Effector memory CD8-positive, alpha-beta T cell (primary cell): ENCODE data around the gene PTPRF.
A peak's percentile ranks its signal among the peaks of the same experiment; 100 is the strongest.
"Not testable (repeated sequence)": the region's sequence is repeated elsewhere in the genome, so short reads cannot be mapped to it uniquely, and the experiment has no call there.

ENCODE experiments used
- ATAC-seq: fragments of 150-1000 bp; cut with Tn5 transposase; replicated peaks from 2 replicates; pipeline ENCODE4 v1.10.0; 2021; ENCODE audit warnings: mild to moderate bottlenecking, moderate library complexity
- DNase-seq, 3 experiments: peaks; one replicate each; pipeline ENCODE4 v3.0.0; 2021
- H3K27ac Mint-ChIP-seq, 2 donors: one replicate each; pipeline ENCODE4 v1.8.0; 2022; ENCODE audit warnings: mild to moderate bottlenecking in 2 of 2, mixed read lengths in 2 of 2, moderate library complexity in 2 of 2
- H3K27me3 Mint-ChIP-seq, 2 donors: one replicate each; pipeline ENCODE4 v1.8.0; 2022; ENCODE audit warnings: mixed read lengths in 2 of 2
- H3K36me3 Mint-ChIP-seq: one replicate; pipeline ENCODE4 v1.8.0; 2022; ENCODE audit warnings: mild to moderate bottlenecking, moderate library complexity, mixed read lengths; ENCODE audit not compliant: insufficient read depth
- H3K4me1 Mint-ChIP-seq, 2 donors: one replicate each; pipeline ENCODE4 v1.8.0; 2022; ENCODE audit warnings: low read depth in 2 of 2, mixed read lengths in 2 of 2
- H3K4me3 Mint-ChIP-seq, 2 donors: one replicate each; pipeline ENCODE4 v1.8.0; 2022; ENCODE audit warnings: mild to moderate bottlenecking in 2 of 2, mixed read lengths in 2 of 2, moderate library complexity in 2 of 2
- H3K9me3 Mint-ChIP-seq, 2 donors: one replicate each; pipeline ENCODE4 v1.8.0; 2022; ENCODE audit warnings: mixed read lengths in 2 of 2

PTPRF gene

GRCh38 chr1:43545695-43546387 lies 15.2 kb downstream of the PTPRF start:
- Mint-ChIP-seq H3K27ac (no peak overlapping the region), H3K4me3 (no peak overlapping the region), H3K36me3 (peaks cover 6% of the 10 kb centered on the region), H3K4me1 (peaks cover 6 to 8% of the 10 kb centered on the region in 2 donors), H3K9me3 (no peaks in the 10 kb centered on the region), H3K27me3 (peaks cover 6 to 38% of the 10 kb centered on the region in 2 donors)
- no peak for DNase-seq
- ATAC-seq = no peak

DNA sequence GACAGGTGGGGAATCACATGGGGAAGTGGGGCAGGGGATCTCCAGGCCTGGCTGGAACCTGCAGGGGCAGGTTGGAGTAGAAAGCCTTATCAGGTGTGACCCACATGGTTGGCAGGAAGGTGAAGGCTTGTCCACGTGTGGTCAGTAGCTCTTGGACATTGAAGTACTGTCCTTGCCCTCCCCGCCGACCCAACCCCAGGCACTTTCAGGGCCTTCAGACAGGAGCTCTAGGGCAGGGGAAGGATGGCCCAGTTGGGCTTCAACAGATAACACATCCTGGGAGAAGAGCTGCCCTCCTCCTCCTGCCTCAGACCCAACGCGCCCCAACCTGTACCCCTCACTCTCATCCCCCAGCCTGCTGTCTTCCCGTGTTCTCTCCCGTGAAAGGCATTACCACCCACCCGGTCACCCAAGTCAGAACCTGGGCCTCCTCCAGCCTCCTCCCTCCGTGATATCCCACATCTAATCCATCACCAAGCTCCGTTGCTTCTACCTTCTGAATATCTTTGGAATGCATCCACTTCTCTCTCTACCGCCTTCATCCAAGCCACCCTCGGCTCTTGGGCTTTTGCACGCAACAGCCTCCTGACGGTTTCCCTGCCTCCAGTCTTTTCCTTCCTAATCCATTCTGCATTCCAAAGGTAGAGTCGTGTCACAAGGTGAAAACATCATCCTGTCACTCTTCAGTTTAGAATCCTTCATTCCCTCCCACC lies 15.9 kb downstream of the PTPRF start:
- H3K9me3 Mint-ChIP-seq = no peaks in the 10 kb centered on the region
- H3K4me1 Mint-ChIP-seq = peaks cover 6 to 8% of the 10 kb centered on the region in 2 donors
- ATAC-seq (no peak), DNase-seq (no peak)
- peaks cover 6% of the 10 kb centered on the region for H3K36me3 Mint-ChIP-seq
- no peak overlapping the region for H3K27ac Mint-ChIP-seq
- H3K4me3 Mint-ChIP-seq = no peak overlapping the region
- peaks cover 11 to 45% of the 10 kb centered on the region in 2 donors for H3K27me3 Mint-ChIP-seq

DNA sequence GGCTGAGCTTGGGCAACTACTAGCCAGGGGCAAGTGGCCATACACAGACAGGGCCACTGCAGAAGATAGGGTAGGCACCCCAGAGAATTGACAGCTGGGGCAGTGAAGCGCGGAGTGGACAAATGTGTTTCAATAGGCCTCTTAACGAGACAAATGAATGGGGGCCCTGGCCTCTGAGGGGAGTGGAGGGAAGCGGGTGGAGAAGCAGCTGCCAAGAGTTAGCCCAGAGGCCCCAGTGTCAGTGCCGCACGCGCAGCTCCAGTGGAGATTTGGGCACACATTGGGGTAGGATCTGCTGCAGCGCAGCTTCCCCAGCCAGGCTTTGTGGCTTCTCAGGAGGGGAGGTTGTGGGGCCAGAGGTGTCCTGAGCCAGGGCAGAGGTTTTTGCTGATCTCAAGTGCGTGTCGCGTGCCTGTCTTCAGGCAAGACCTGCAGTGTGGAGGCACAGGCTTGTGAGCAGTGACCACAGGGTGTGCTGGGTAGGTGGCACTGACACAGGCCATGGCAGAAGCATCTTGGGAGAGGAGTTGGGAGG lies 16.9 kb downstream of the PTPRF start:
- peaks cover 6 to 8% of the 10 kb centered on the region in 2 donors for H3K4me1 Mint-ChIP-seq
- no peak overlapping the region for H3K27ac Mint-ChIP-seq
- peaks cover 6% of the 10 kb centered on the region for H3K36me3 Mint-ChIP-seq
- H3K27me3 Mint-ChIP-seq = peaks cover 11 to 55% of the 10 kb centered on the region in 2 donors
- DNase-seq (no peak), ATAC-seq (no peak)
- H3K4me3 Mint-ChIP-seq = no peak overlapping the region
- H3K9me3 Mint-ChIP-seq = no peaks in the 10 kb centered on the region

DNA sequence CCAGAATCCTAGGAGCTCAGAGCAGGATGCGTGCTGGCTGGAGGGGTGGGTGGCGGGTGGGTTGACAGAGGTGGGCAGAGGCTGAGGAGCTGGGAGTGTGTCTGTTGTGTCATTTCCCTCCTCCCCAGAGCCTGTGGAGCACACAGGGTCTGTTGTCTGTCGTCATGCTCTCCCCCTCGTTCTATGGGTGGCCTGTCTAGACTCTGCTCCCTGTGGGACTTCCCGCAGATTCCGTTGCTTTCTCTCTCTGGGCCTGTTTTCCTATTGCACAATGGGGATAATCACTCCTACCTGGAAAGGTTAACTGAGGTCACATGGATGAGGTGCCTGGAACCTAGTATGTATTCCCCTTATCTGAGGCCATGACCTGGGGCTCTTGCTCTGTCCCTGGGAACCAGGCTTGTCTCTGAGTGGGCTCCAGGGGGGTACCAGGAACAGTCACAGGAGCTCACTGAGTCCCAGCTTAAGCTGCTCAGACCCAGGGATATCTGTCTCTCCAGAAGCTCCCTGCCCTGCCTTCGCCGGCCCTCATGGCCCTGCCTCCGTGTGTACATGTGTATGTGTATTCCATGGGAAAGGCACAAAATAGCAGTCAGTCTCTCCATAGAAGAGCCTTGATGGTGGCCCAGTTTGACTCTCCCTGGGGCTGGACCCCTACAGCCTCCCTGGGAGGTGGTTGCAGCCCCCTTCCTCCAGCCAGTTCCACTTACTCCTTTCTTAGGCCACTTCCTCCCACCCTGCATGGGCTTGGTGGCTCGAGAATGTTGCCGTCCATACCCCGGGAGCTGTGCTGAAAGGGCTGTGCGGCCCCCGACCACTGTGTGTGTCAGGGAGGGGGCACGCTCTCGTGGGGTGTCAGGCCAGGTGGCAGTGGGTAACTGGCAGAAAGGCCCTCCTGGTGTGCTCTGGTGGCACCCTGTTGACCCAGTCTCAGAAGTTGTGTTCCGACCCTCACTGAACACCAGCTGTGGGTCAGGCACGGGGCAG lies 17.9 kb downstream of the PTPRF start:
- Mint-ChIP-seq H3K27ac (no peak overlapping the region), H3K36me3 (peaks cover 6% of the 10 kb centered on the region), H3K4me3 (no peak overlapping the region), H3K27me3 (peaks cover 11 to 56% of the 10 kb centered on the region in 2 donors), H3K4me1 (peaks cover 6 to 8% of the 10 kb centered on the region in 2 donors), H3K9me3 (no peaks in the 10 kb centered on the region)
- no peak for ATAC-seq
- no peak for DNase-seq

DNA sequence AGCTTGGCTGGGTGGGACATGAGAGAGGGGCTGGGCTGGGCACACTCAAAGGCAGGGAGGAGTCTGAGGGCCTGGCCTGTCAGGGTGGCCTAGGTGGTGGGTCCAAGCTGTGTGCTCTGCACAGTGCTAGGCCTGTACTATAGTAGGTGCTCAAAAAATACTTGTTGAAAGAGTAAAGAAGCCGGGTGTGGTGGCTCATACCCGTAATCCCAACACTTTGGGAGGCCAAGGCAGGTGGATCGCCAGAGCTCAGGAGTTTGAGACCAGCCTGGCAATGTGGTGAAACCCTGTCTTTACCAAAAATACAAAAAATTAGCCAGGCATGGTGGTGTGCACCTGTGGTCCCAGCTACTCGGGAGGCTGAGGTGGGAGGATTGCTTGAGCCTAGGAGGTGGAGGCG lies 18.7 kb downstream of the PTPRF start:
- peak overlapping the region in 1 of 2 donors; percentile 55 for H3K4me3 Mint-ChIP-seq
- H3K27ac Mint-ChIP-seq, ATAC-seq, H3K9me3 Mint-ChIP-seq, DNase-seq, H3K36me3 Mint-ChIP-seq, H3K4me1 Mint-ChIP-seq: not testable (repeated sequence)
- H3K27me3 Mint-ChIP-seq = peaks cover 11 to 62% of the 10 kb centered on the region in 2 donors

- ATAC-seq = peak; percentile 16
- Mint-ChIP-seq H3K4me3 (peak overlapping the region; percentile 50 to 55), H3K9me3 (no peaks in the 10 kb centered on the region), H3K27ac (no peak overlapping the region), H3K36me3 (peaks cover 8% of the 10 kb centered on the region), H3K27me3 (peaks cover 11 to 58% of the 10 kb centered on the region in 2 donors), H3K4me1 (peaks cover 6 to 8% of the 10 kb centered on the region in 2 donors)
- no peak for DNase-seq
Observed at GRCh38 chr1:43549921-43550597, 19.4 kb downstream of the PTPRF start.

DNA sequence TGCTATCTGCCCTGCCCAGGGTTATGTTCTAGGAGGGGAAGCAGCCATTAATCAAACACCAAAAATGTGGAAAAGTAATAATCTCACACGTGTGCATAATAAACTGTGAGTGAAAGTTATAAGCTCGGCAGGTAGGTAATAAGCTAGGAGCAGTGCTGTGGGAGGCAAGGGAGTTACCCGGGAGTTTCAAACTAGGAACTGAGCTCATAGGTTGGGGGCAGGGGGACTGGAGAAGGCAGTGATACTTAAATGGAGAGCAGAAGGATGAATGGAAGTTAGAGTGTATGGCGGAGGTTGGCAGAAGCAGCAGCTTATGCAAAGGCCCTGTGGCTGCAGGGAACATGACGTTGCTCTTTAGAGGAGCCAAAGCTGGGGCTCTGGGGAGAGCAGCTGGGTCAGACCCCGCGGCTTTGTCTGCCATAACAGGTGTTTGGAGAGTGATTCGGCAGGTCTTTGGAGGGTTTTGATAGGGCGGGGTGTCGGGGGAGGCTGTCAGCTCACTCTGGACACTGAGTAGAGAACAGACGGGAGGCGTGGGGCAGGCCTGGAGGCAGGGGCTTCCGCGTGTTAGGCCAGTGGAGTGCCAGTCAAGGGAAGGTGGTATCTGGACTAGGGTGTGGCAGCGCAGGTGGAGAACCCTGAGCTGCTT lies 20.0 kb downstream of the PTPRF start:
- Mint-ChIP-seq H3K9me3 (no peaks in the 10 kb centered on the region), H3K36me3 (peaks cover 7% of the 10 kb centered on the region), H3K4me3 (peak overlapping the region; percentile 50 to 52), H3K4me1 (peaks cover 6 to 8% of the 10 kb centered on the region in 2 donors), H3K27ac (no peak overlapping the region), H3K27me3 (peaks cover 11 to 54% of the 10 kb centered on the region in 2 donors)
- DNase-seq (no peak), ATAC-seq (no peak)

GRCh38 chr1:43551396-43551888 lies 20.8 kb downstream of the PTPRF start:
- Mint-ChIP-seq H3K27me3 (peaks cover 11 to 52% of the 10 kb centered on the region in 2 donors), H3K36me3 (peaks cover 7% of the 10 kb centered on the region), H3K4me1 (peaks cover 6 to 8% of the 10 kb centered on the region in 2 donors), H3K4me3 (no peak overlapping the region), H3K9me3 (no peaks in the 10 kb centered on the region), H3K27ac (no peak overlapping the region)
- DNase-seq (no peak), ATAC-seq (no peak)

DNA sequence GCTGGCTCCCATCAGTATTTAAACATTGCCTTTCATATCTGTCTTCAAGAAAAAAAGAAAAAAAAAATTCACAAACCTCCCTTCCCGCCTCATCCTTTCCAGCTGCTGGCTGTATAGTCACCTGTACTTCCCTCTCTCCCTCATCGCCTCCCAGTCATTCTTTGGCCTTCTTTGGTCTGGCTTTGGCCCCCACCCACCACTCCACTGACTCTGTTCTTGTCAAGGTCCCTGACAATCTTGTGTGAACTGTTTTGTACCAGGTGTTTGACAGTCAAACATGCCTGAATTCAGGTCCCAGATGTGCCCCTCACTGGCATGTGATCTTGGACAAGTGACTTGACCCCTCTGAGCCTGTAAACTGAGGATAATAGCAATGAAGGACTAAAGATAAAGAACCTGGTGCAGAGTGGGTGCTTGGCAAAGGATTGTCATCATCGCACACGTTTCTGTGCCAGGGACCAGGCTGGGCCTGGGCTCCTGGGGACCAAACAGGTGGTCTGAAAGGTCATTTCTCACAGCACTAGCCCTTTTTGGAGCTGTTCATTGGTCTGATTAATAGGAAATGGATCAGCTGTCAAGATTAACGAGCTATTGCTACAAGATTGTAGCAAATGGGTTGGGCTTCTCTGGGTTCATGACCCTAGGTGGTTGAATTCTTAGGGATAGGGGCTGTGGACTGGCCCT lies 21.5 kb downstream of the PTPRF start:
- Mint-ChIP-seq H3K9me3 (no peaks in the 10 kb centered on the region), H3K27ac (no peak overlapping the region), H3K27me3 (peaks cover 11 to 45% of the 10 kb centered on the region in 2 donors), H3K4me1 (peaks cover 6 to 8% of the 10 kb centered on the region in 2 donors), H3K36me3 (peaks cover 4% of the 10 kb centered on the region), H3K4me3 (no peak overlapping the region)
- no peak for DNase-seq
- ATAC-seq = no peak

GRCh38 chr1:43552813-43553212 lies 22.1 kb downstream of the PTPRF start:
- Mint-ChIP-seq H3K27ac (no peak overlapping the region), H3K4me1 (peaks cover 6 to 8% of the 10 kb centered on the region in 2 donors), H3K9me3 (no peaks in the 10 kb centered on the region), H3K4me3 (no peak overlapping the region), H3K27me3 (peaks cover 11 to 39% of the 10 kb centered on the region in 2 donors), H3K36me3 (peaks cover 4% of the 10 kb centered on the region)
- ATAC-seq (no peak), DNase-seq (no peak)

GRCh38 chr1:43554444-43554992 lies 23.8 kb downstream of the PTPRF start:
- Mint-ChIP-seq H3K9me3 (no peaks in the 10 kb centered on the region), H3K36me3 (peaks cover 4% of the 10 kb centered on the region), H3K4me1 (peaks cover 6 to 7% of the 10 kb centered on the region in 2 donors), H3K27me3 (peaks cover 11 to 33% of the 10 kb centered on the region in 2 donors), H3K4me3 (no peak overlapping the region), H3K27ac (no peak overlapping the region)
- DNase-seq (peak in 1 of 3 experiments; percentile 30), ATAC-seq (peak; percentile 42)
